Activated T-cell treated with anti-CD3 and anti-CD28 coated beads, Interleukin-2, amount 50 U/mL, for 48 hours (primary cell): Measurements from ENCODE around the gene PLGRKT.
A peak's percentile ranks its signal among the peaks of the same experiment; 100 is the strongest.
"Not testable (repeated sequence)": the region's sequence is repeated elsewhere in the genome, so short reads cannot be mapped to it uniquely, and the experiment has no call there.

Experiments
- DNase-seq, 2 experiments: peaks; one replicate each; pipeline ENCODE4 v3.0.0-alpha.2; 2020

PLGRKT gene

GRCh38 chr9:5450359-5451091 lies 12.8 kb upstream of the PLGRKT start, which contains the start of gene CD274:
Gene CD274, plus strand, starts transcription at chr9:5450542. Its CDS starts 5,572 bp downstream, at chr9:5456114.
- DNase-seq: peak; percentile 88 to 91

- no peak for DNase-seq
Measured at GRCh38 chr9:5449521-5450358, 12.0 kb upstream of the PLGRKT start.

GRCh38 chr9:5448461-5449435 lies 11.0 kb upstream of the PLGRKT start:
- no peak for DNase-seq

- no peak for DNase-seq
Measured at GRCh38 chr9:5448016-5448415, 10.3 kb upstream of the PLGRKT start.

GRCh38 chr9:5447337-5447736 lies 9.6 kb upstream of the PLGRKT start:
- DNase-seq: no peak

- no peak for DNase-seq
Measured at GRCh38 chr9:5446451-5447236, 8.9 kb upstream of the PLGRKT start.

- DNase-seq: no peak
Measured at GRCh38 chr9:5445886-5446285, 8.2 kb upstream of the PLGRKT start.

GRCh38 chr9:5445096-5445495 lies 7.4 kb upstream of the PLGRKT start:
- DNase-seq: not testable (repeated sequence)

- no peak for DNase-seq
Measured at GRCh38 chr9:5443850-5444249, 6.1 kb upstream of the PLGRKT start.

GRCh38 chr9:5442400-5443011 lies 4.8 kb upstream of the PLGRKT start:
- DNase-seq: no peak

- no peak for DNase-seq
Measured at GRCh38 chr9:5441043-5441442, 3.3 kb upstream of the PLGRKT start.

- no peak for DNase-seq
Measured at GRCh38 chr9:5440426-5440825, 2.7 kb upstream of the PLGRKT start.

- peak; percentile 58 to 60 for DNase-seq
Measured at GRCh38 chr9:5438301-5439162, 807 bp upstream of the PLGRKT start.

- no peak for DNase-seq
Measured at GRCh38 chr9:5436441-5436840, 1.3 kb downstream of the PLGRKT start.

GRCh38 chr9:5435912-5436311 lies 1.8 kb downstream of the PLGRKT start:
- DNase-seq: no peak

- DNase-seq: not testable (repeated sequence)
Measured at GRCh38 chr9:5433841-5434810, 3.6 kb downstream of the PLGRKT start.

- not testable (repeated sequence) for DNase-seq
Measured at GRCh38 chr9:5433328-5433727, 4.4 kb downstream of the PLGRKT start.

- DNase-seq: not testable (repeated sequence)
Measured at GRCh38 chr9:5432890-5433289, 4.8 kb downstream of the PLGRKT start.

- no peak for DNase-seq
Measured at GRCh38 chr9:5430912-5431311, 6.8 kb downstream of the PLGRKT start.
